Stimulated activated CD8-positive, alpha-beta memory T cell treated with anti-CD3 and anti-CD28 coated beads, Interleukin-7, amount 100 ng/mL, for 48 hours (primary cell): ENCODE data around the gene ITLN2.
A peak's percentile ranks its signal among the peaks of the same experiment; 100 is the strongest.
"Not testable (repeated sequence)": the region's sequence is repeated elsewhere in the genome, so short reads cannot be mapped to it uniquely, and the experiment has no call there.

ENCODE experiments used
- DNase-seq, 2 donors: peaks; one replicate each; pipeline ENCODE4 v3.0.0-alpha.2; 2020; ENCODE audit warnings: low read depth in 1 of 2; ENCODE audit errors: extremely low read depth in 1 of 2

ITLN2 gene

DNA sequence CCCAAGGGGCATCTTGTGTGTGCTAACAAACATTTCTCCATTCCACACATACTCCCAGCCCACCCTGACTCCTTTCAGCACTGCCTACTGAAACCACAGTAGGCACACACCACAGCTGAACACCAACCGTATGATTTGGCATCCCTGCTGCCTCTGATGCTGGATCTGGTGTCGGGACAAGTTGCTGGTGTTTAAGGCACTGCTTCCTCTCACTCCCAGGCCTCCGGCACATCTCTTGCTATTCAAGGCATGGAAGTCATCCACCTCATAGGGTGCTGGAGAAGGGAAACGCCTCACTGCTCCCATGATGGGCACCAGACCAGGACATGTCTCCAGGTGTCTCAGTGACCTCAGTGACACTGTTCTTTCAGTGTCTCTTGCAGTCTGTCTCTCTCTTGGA is 2.4 kb upstream of the ITLN2 start:
- no peak for DNase-seq

DNA sequence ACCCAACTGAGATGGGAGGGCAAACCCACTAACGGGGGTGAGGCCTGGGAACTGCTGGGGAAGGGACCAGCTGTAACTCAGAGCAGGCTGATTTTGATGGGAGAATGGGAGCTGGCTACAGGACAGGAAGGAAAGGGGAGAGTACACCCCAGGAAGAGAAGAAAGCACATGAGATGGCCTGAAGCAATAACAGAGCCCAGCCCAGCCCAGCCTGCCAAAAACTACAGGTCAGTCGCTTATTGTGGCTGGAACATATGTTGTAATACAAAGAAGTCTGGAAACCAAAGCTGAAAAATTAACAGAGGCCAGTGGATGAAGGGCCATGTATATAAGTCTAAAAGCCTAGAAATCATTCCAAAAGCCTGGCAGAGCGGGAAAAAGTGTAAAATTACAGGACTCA is 1.6 kb downstream of the ITLN2 start:
- DNase-seq: no peak

DNA sequence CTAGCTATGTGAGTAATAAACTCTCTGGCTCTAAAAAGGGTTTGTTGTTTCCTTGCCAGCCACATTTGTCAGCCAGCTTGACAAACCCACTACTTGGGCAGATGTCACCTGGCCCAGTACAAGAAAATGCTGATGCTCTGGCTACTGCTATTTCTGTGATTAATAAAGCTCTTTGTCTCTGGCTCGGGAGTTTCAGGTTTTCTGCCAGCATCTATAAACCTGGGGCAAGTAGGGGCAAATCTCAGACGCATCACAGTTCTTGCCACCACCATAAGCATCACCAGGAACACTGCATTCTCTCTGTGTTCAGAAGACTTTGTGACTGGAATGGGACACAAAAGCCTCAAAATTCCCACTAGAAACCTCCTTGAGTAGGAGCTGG is 2.5 kb downstream of the ITLN2 start:
- no peak for DNase-seq

DNA sequence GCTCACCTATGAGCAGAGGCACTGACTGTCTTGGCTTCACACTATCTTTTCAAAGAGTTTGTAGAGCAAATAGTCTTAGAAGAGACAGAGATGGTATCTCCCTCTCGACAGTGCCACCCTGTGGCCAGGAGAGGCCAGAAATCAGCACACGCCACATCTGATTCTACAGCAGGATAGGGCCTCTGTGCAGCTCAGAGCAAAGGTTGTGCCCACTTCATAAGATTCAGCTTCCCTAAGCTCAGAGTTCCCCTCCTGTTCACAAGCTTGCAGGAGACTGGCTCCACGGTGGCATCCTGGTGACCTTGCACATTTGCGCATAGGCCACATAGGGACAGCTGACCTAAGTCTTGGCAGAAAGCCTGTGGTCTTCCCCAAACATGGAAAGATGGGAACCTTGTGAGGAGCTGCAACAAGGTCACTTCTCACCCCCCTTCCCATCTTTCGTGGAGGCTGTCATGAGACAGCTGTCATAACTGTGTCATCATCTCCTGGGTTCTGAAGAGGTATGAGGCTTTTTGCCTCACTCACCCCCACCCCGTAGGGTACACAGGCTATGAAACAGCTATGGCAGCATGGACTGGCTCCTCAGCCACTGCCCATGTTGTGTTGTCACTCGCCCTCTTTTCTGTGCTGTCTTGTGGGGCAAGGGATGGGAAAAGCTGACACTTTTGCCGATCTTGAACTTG is 3.0 kb downstream of the ITLN2 start:
- peak; percentile 26 to 32 for DNase-seq

DNA sequence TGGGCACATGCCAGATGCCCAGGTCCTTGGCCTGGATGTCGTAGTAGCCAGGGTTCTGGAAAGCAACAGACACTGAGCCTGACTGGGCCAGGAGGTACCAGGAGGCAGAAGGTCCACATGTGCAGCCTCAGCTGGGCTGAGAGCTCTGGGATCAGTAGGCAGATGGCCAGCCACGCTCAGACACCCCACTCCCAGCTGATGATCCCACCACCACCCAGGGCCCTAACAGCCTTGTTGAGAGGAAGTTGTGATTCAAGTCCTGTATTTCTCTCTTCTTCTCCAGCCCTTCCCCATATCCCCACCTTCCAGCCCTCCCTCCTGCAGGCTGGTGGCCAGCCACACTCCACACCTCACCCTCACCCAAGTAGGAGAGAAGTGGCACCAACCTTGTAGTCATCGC is 4.0 kb downstream of the ITLN2 start:
- no peak for DNase-seq

DNA sequence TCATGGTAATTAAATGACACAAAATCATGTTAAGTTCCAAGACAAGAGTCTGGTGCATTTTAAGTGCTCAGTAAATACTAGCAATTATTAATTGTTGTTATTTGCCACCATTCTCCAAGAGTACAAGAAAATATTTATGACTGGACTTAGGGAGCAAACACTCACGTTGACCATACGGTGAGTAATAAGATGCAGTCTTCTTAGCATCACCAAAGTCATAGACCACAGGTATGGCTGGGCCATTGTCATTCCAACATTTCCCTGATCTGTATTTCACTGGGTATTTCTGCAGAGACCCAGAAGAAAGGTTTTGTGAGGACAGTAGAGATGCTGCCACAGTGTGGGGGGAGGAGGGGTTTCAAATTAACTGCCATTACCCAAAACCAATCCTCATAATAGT is 4.7 kb downstream of the ITLN2 start:
- DNase-seq: no peak

DNA sequence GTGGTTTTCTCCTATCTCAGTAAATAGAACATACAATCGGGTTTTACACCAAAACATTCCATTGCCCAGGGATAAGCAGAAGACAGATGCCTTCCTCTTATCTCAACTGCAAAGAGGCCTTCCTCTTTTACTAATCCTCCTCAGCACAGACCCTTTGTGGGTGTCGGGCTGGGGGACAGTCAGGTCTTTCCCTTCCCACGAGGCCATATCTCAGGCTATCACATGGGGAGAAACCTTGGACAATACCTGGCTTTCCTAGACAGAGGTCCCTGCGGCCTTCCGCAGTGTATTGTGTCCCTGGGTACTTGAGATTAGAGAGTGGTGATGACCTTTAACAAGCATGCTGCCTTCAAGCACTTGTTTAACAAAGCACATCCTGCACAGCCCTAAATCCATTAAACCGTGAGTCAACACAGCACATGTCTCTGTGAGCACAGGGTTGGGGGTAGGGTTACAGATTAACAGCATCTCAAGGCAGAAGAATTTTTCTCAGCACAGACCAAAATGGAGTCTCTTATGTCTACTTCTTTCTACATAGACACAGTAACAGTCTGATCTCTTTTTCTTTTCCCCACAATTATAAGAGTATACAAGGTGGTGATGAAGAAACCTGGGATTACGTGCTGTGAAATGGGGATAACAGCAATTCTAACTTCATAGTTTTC is 5.3 kb downstream of the ITLN2 start:
- DNase-seq: not testable (repeated sequence)

DNA sequence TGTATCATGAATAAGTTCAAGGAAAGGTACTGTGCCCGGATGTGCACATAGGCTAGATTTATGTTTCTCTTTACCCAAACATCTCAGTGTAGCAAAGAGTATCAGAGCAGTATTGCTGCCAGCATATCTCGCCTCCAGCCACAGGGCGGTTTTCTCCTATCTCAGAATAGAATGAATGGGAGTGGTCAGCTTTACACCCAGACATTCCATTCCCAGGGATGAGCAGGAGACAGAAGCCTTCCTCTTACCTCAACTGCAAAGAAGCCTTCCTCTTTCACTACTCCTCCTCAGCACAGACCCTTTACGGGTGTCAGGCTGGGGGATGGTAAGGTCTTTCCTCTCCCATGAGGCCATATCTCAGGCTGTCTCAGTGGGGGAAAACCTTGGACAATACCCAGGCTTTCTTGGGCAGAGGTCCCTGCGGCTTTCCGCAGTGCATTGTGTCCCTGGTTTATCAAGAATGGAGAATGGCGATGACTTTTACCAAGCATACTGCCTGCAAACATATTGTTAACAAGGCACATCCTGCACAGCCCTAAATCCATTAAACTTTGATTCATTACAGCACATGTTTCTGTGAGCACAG is 7.3 kb downstream of the ITLN2 start:
- DNase-seq: not testable (repeated sequence)

DNA sequence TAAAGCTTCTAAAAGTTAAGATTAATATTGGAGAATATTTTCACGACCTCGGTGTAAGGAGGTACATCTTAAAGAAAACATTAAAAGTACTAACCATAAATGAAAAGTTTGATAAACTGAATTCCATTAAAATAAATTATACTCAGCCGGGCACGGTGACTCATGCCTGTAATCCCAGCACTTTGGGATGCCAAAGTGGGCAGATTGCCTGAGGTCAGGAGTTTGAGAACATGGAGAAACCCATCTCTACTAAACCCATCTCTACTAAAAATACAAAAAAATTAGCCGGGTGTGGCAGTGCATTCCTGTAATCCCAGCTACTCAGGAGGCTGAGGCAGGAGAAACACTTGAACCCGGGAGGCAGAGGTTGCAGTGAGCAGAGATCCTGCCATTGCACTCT is 8.7 kb downstream of the ITLN2 start:
- not testable (repeated sequence) for DNase-seq

DNA sequence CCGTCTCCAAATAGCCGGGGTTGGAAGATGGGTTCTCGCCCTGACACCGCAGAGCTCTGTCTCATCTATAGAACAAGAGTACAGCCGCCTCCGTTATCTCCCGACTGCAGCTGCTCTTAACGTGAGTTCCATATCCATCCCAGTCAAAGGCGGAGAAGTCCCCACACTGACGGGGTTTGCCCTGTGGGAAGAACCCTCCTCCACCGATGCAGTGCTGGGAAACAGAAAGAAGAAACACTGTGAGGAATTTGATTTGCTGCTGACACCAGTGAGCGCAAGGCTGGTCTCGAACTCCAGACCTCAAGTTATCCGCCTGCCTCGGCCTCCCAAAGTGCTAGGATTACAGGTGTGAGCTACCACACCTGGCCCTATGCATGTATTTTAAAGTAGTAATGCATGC is 9.5 kb downstream of the ITLN2 start:
- no peak for DNase-seq

DNA sequence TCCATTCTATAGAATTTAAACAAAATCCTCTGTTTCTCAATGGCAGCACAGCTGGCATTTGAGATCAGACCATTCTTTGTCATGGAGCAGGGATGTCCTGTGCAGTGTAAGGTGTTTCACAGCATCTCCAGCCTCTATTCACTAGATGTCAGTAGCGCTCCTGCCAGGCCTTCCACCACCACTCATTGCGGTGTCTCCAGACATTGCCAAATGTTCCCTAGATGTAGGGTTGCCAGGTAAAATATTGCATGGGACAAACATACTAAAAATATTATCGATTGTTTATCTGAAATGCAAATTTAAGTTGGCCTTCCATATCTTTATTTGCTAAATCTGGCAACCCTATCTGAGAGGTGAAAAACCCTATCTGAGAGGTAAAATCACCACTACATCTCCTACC is 11.7 kb downstream of the ITLN2 start:
- DNase-seq: no peak

DNA sequence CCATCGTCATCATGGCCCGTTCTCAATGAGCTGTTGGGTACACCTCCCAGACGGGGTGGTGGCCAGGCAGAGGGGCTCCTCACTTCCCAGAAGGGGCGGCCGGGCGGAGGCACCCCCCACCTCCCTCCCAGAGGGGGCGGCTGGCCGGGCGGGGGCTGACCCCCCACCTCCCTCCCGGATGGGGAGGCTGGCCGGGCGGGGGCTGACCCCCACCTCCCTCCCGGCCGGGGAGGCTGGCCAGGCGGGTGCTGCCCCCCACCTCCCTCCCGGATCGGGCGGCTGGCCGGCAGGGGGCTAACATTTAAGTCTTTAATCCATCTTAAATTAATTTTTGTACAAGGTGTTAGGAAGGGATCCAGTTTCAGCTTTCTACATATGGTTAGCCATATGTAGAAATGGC is 17.9 kb downstream of the ITLN2 start:
- not testable (repeated sequence) for DNase-seq

DNA sequence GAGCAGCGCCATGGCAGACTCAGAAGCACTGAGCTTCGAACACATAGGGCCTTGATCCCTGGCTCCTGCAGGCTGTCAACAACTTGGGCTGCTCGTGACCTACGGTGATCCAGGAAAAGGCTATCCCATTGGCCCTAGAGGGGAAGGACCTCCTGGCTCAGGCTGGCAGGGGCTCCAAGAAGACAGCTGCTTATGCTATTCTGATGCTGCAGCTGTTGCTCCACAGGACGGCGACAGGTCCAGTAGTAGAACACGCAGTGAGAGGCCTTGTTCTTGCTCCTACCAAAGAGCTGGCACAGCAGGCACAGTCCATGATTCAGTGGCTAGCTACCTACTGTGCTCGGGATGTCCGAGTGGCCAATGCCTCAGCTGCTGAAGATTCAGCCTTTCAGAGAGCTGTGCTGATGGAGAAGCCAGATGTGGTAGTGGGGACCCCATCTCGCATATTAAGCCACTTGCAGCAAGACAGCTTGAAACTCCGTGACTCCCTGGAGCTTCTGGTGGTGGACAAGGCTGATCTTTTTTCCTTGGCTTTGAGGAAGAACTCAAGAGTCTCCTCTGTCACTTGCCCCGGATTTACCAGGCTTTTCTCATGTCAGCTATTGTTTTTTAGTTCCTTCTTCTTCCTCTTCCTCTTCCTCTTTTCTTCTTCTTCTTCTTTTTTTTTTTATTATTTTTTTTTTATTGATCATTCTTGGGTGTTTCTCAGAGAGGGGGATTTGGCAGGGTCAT is 18.9 kb downstream of the ITLN2 start:
- no peak for DNase-seq

DNA sequence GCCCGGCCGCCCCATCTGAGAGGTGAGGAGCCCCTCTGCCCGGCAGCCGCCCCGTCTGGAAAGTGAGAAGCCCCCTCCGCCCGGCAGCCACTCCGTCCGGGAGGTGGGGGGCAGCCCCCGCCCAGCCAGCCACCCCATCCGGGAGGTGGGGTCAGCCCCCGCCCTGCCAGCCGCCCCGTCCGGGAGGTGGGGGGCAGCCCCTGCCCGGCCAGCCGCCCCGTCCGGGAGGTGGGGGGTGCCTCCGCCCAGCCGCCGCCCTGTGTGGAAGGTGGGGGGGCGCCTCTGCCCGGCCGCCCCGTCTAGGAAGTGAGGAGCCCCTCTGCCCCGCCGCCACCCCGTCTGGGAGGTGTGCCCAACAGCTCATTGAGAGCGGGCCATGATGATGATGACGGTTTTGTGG is 21.3 kb downstream of the ITLN2 start:
- DNase-seq: not testable (repeated sequence)

DNA sequence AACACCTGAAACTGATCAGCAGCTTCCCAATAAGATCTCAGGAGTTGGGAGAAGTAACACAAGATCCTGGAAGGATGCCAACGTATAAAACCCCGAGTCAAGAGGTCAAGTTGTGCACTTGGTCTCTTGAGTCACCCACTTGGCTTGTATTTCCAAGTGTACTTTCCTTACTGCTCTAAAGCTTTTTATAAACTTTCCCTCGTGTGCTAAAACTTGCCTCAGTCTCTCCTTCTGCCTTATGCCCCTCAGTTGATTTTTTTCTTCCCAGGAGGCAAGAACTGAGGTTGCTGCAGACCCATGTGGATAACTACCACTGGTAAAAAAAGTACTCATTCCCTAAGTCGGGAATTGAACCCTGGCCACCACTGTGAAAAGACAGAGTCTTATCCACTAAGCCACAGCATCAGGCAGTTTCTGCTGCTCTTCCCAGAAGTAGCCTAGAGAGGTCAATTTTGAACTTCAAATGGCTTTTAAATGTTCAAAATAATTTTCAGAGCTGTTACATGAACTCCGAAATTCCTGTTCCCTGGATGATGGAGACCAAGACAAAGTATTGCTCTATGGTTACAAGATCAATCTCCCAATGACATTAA is 28.9 kb downstream of the ITLN2 start:
- DNase-seq: no peak

DNA sequence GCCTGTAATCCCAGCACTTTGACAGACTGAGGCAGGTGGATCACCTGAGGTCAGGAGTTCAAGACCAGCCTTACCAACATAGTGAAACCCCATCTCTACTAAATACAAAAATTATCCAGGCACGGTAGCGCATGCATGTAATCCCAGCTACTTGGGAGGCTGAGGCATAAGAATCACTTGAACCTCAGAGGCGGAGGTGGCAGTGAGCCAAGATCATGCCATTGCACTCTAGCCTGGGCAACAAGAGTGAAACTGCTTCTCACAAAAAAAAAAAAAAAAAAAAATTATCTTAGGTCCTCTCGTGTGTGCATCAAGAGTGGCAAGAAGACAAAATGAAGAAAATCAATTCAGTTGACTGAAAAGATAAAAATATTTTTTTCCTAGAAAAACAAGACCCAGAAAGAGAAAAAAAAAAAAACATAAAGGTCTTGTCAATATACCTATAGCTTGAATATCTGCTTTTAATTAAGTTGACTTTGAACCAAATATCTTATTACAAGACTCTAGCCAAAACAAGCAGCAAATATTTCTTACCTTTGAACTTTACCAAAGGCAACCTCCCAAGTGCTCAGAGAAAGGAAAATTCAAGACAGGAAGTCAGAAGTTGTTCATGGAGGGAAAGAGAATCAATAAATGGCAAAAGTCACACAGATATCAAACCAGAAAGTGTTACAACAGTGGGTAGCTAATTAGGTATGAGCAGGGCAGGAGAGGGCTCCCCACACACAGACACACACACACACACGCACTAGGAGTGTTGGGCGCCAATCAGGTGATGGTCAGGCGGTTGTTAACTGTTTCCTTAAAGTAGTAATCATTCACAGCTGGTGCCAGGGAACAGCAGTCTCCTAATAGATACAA is 29.6 kb downstream of the ITLN2 start:
- no peak for DNase-seq

DNA sequence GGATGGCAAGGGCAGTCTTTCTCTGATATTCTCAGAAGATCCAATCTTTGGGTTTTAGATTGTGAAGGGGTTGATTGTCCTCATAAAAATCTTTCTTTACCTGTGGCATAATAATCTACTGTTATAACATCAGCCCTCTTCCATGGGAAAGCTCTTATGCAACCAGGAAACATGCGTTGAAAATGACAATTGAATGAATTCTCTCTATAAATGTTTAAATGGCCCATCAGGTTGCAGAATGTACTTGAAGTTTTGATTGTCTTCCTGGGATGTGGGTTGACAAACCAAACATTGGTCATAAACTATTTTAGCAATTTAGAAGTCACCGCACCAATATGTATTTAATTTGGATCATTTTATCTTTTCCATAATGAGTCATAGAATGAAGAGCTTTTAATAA is 37.9 kb downstream of the ITLN2 start:
- DNase-seq: no peak

DNA sequence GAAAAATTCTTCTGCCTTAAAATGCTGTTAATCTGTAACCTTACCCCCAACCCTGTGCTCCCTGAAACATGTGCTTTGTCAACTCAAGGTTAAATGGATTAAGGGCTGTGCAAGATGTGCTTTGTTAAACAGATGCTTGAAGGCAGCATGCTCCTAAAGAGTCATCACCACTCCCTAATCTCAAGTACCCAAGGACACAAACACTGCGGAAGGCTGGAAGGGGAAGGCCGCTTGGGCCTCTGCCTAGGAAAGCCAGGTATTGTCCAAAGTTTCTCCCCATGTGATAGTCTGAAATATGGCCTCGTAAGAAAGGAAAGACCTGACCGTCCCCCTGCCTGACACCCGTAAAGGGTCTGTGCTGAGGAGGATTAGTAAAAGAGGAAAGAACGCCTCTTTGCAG is 41.4 kb downstream of the ITLN2 start:
- DNase-seq: not testable (repeated sequence)

DNA sequence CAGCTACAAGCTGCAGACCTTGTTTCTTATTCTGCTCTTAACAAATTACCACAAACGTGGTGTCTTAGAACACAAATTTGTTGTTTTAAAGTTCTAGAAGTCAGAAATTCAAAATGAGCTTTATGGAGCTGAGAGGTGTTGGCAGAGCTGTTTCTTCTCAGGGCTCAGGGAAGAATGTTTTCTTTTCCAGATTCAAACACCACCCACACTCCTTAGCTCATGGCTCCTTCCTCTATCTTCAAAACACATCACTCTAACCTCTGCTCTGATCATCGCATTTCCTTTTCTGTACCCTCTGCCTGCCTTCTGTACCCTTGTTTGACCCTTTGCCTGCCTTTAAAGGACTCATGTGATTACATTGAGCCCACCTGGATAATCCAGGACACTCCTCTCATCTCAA is 42.7 kb downstream of the ITLN2 start:
- no peak for DNase-seq

DNA sequence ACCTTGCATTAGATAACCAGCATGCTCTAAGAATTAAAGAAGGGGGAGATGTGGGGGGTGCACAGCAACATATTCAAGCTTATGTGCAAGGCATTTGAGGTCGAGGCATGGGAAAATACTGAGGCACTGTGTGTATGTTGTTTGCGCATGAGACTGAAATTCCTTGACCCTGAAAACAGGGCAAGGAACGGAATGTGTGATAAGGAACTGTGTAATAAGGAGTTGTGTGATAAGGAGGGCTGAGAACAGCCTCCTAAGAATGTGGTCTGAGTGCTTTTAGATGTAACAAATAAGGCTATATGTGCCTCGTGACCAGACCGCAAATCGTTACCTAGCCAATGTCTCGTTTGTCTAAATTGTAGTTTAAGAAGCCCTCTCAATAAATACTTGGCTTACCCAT is 43.2 kb downstream of the ITLN2 start:
- no peak for DNase-seq
